Globus pallidus (tissue), 1 donor: ENCODE results near the gene TMOD3.
A peak's percentile ranks its signal among the peaks of the same experiment; 100 is the strongest.

ENCODE experiments used
- DNase-seq: peaks from one replicate; pipeline ENCODE4 v3.0.0-alpha.2; 2015; ENCODE audit warnings: low spot score

TMOD3 gene

GRCh38 chr15:51908316-51908715 lies 78.9 kb downstream of the TMOD3 start:
- DNase-seq = no peak

- no peak for DNase-seq
Observed at GRCh38 chr15:51909584-51909983, 80.1 kb downstream of the TMOD3 start.

DNA sequence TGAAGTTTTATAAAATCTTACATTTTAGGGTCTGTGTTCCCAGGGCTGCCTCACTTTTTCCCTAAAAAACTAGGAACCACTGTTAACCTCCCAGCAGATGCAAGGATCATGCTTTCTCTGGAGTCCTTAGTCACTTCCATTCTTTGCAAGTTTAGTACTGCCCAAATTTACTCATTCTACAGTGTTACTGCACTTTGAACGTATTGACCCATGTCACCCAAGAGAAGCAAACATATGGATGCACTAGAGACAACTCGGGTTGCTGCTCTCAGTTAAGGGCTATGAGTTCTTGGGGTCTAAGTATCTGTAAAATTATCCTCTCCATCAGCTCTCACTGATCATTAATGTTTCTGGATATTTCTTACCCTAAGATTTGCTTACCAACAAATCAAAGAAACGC lies 83.1 kb downstream of the TMOD3 start:
- no peak for DNase-seq

GRCh38 chr15:51917493-51917892 lies 88.0 kb downstream of the TMOD3 start:
- no peak for DNase-seq

DNA sequence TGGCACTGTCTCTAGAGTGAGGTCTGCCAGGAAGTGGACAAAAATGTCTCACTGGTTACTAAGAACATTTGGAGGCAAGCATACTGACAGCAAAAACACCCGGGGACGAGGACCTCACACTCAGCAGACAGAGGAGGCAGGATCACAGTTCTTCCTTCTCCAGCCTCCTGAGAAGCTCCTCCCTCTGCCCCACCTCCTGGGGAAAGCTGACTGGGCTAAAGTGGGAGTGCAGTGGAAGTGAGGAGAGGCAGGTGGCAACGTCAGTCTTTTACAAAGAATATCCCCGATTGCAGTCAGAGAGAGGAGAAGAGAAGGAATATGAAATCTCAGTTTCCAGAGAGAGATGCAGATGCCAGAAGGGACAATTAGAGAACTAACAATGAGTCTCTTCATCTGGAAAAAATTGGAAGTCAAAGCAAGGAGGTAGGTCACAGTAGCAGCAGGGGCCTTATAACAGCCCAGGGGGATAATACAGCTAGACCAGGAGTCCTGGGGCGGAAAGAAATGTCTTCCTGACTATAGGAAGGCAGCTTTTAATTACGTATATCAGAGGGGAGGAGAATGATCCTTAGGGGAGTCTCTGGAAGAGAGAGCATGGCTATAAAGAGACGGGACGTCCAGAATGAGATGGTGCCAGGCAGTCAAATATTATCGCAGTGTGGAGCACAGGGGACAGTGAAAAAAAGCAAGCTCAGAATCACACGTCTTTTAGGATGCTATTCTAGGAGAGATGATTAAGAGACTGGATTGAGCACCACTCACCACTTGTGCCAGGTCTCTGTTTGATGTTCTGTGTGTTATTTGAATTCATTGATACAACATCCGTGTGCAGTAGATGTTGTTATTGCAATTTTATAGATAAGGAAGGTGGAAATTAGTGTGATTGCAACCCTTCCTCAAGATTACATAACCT lies 95.0 kb downstream of the TMOD3 start:
- DNase-seq = peak; percentile 25

- no peak for DNase-seq
Observed at GRCh38 chr15:51926809-51927208, 97.4 kb downstream of the TMOD3 start.

- no peak for DNase-seq
Observed at GRCh38 chr15:51931016-51931415, 101.6 kb downstream of the TMOD3 start.

- DNase-seq = no peak
Observed at GRCh38 chr15:51931638-51932037, 102.2 kb downstream of the TMOD3 start.

DNA sequence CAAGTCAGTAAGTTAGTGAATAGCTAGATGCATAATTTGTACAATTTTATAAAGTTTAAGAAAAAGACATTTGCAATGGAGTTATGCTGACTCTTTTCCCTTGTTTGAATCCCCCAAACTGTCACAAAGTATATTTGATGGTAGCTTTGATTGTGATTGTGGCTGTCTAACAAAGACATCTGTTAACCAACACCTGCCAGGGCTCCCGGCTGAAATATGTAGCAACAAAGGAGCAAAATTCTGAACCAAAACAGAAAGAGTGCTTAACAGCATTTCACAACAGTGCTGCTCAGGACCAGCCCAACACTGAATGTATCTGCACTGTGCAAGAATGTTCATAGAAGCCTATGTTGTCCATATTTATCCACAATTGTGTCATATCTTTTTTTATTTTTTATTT lies 102.7 kb downstream of the TMOD3 start:
- DNase-seq = no peak

DNA sequence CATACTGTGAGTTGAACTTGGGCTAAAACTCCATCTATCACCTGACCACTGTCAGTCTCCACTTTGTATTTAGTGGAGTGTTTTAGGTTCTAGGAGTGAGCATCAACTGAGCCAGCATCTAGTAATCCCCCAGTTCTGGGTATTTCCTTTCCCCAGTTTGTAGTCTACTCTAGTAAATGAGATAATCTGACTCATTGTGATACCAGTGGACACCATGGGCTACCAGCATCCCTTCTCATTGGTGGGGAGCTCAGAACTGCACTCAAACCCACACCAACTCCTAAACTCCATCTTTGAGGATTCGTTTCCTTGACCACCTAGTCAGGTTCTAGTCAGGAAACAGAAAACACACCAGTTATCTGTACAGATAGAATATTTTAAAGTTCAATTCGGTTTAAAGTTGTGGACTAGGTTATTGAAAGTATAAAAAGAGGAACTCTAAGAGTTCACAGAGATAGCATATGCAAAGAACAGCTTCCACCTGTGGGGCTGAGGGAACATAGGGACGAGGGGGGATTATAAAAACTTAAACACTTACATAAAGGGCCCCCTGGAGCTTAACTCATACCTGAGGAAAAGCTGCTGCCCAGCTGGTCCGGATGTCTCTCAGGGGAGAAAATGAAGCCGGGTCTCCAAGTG lies 106.1 kb downstream of the TMOD3 start:
- DNase-seq = no peak

- no peak for DNase-seq
Observed at GRCh38 chr15:51936105-51936478, 106.6 kb downstream of the TMOD3 start.

- DNase-seq = no peak
Observed at GRCh38 chr15:51938286-51938685, 108.8 kb downstream of the TMOD3 start.

DNA sequence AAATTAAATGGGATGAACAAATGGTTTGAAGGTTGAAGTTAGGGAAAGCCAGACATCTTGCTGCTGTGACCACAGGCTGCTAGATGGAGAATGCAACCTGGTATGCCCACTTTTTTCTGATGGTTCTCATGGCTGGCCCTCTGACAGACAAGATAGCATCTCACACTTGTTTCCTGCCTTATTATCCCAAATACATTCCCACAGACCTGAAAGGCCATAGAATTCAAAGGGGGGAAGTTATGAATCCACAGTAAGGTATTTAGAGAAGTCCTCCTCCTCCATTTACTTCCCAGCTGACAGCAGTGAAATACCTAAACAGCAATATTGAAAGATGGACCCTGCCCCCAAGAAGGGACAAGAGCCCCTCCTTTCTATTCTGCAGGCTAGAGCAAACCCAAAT lies 109.8 kb downstream of the TMOD3 start:
- DNase-seq = no peak

DNA sequence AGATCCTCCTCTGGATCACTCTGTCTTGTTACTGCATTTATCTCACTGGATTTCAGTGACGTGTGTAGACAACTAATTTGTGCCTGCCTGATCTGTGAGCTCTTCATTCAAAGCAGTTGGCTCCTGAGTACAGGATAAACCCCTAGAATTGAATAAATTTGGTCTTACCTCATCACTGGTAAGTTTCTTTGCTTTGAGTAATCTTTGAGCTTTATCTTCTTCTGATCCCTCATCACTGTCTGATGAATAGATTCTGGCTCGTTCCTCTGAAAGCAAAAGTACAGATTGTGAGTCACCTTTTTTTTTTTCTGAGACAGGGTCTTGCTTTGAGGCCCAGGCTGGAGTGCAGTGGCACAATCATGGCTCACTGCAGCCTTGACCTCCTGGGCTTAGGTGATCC lies 117.7 kb downstream of the TMOD3 start:
- DNase-seq = no peak

GRCh38 chr15:51952805-51953204 lies 123.4 kb downstream of the TMOD3 start:
- DNase-seq = no peak

GRCh38 chr15:51955504-51955903 lies 126.1 kb downstream of the TMOD3 start:
- DNase-seq = no peak
